ENCODE results near the gene NLRP6.

DNA sequence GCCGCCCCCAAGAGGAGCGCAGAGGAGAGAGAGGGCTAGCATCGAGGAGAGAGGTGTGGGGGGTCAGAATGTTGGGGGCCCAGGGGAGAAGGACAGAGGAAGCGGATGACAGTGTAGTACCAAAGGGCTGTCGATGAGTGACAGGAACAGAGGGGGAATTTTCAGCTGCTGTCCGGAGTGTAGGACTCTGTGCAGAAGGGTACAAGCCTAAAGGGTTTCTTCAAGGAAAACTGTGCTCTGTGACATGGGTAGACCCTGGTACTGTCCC, 5.3 kb upstream of the NLRP6 start:
- no peak for TF ChIP-seq GATA3 (IDR thresholded peaks at IDR 0.05; ENCODE audit: low read depth, low read length)
- no peak for TF ChIP-seq GATA2 (IDR thresholded peaks at IDR 0.05; ENCODE audit: low read depth, low read length)
